GM12891 (cell line): ENCODE results near the gene MKLN1.
"Not testable (repeated sequence)": the region's sequence is repeated elsewhere in the genome, so short reads cannot be mapped to it uniquely, and the experiment has no call there.

Experiments used
- DNase-seq: peaks from one replicate; pipeline ENCODE4 v3.0.0; 2011; ENCODE audit warnings: low spot score; ENCODE audit not compliant: insufficient read length
- FAIRE-seq: peaks from 2 replicates; lab custom pipeline; 2011; peaks lifted over from hg19 to GRCh38; lab: Jason Lieb, UNC
- PAX5 ChIP-seq: IDR thresholded peaks from 2 replicates; pipeline ENCODE4 v1.6.1; 2011; ENCODE audit warnings: low read length, moderate library complexity, mild to moderate bottlenecking; ENCODE audit not compliant: insufficient read depth, severe bottlenecking
- POLR2A ChIP-seq: IDR thresholded peaks from 2 replicates; pipeline ENCODE4 v1.6.1; 2011; ENCODE audit warnings: low read depth, low read length, control low read depth
- POLR2AphosphoS5 ChIP-seq: IDR thresholded peaks from 2 replicates; pipeline ENCODE4 v1.6.1; 2011; ENCODE audit warnings: low read depth, low read length, control low read depth
- POU2F2 ChIP-seq: IDR thresholded peaks from 2 replicates; pipeline ENCODE4 v1.6.1; 2011; ENCODE audit warnings: low read depth, mild to moderate bottlenecking, control low read depth, low read length, moderate library complexity
- SPI1 ChIP-seq: IDR thresholded peaks from 2 replicates; pipeline ENCODE4 v1.6.1; 2011; ENCODE audit warnings: low read depth, low read length, control low read depth
- TAF1 ChIP-seq: IDR thresholded peaks from 2 replicates; pipeline ENCODE4 v1.6.1; 2011; ENCODE audit warnings: low read depth, low read length, control low read depth

MKLN1 gene

DNA sequence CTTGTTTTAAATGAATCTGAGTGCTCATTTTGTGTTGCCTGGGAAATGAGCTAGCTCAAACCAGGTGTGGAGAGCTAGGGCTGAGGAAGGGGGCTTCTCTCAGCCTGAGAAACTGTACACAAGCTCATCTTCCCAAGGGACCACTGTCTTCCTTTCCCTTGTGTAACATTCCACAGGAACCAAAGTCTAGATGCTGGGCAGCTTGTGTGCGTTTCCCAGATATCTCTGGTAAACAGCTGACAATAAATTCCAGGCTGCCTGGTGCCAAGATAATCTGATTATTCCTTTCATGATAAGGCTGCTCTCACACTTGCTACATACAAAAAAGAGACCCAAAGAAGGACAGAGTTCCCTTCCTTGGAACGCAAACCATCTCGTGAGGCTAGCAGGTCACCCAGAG is 33.1 kb upstream of the MKLN1 start:
- TF ChIP-seq PAX5 = no peak
- TF ChIP-seq POLR2A = no peak
- TF ChIP-seq POU2F2 = no peak
- TF ChIP-seq SPI1 = no peak
- TF ChIP-seq POLR2AphosphoS5 = no peak
- no peak for TF ChIP-seq TAF1
- FAIRE-seq (no peak), DNase-seq (no peak)

DNA sequence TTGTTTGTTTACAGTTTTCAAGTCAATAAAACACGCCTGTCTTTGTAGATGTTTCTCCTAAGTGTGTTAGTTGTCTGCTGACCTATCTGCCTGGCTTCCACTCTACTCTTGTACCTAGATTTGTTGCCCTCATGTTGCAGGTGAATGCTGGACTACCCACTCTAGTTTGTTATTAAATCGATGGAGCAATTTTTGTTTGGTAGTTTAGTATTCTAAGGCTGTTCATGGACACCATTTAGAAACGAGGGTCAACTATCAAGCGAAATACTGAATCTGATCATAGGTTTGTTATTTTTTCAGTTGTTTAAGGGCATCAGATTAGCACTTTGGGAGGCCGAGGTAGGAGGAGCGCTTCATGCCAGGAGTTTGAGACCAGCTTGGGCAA is 29.1 kb upstream of the MKLN1 start:
- FAIRE-seq = no peak
- no peak for DNase-seq
- no peak for TF ChIP-seq POLR2AphosphoS5
- TF ChIP-seq POLR2A = no peak
- TF ChIP-seq PAX5 = no peak
- TF ChIP-seq TAF1 = no peak
- no peak for TF ChIP-seq POU2F2
- no peak for TF ChIP-seq SPI1

DNA sequence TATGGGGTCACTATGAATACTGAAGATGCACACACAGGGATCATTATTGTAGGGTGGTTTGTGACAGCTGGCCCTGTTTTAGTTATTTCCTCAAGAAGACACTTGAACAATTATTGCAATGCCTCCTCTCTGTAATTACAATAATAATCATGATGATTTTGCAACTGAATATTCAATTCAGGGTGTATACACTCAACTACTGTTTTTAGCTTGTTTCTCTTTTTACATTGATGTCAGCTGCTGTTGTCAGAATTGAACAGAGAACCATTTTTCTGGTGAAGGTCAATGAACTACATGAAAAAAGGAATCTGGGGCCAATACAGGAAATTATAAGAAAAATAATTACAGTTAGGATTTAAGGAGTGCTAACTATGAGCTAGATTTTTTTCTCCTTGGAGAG is 28.6 kb upstream of the MKLN1 start:
- FAIRE-seq (no peak), DNase-seq (no peak)
- no peak for TF ChIP-seq POLR2A
- TF ChIP-seq POU2F2 = no peak
- no peak for TF ChIP-seq SPI1
- no peak for TF ChIP-seq POLR2AphosphoS5
- no peak for TF ChIP-seq TAF1
- TF ChIP-seq PAX5 = no peak

DNA sequence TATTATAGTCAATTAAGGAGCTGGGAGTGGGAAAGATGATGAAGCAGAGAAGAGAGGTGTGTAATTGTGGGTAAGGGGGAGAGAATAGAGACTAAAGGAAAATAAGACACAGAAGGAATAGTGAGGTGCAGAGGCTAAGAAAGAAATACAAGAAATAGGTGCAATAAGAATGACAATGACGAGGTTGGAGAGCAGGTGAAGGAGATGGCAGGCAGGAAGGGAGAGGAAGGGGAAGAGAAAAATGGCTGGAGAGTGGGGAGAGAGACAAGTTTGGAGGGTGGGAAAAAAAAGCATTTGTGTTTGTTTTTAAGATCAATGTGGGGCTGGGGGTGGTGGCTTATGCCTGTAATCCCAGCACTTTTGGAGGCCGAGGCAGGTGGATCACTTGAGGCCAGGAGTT is 27.6 kb upstream of the MKLN1 start:
- TF ChIP-seq POLR2A (no peak), TAF1 (no peak), SPI1 (no peak), PAX5 (no peak), POLR2AphosphoS5 (no peak), POU2F2 (no peak)
- DNase-seq (no peak), FAIRE-seq (no peak)

DNA sequence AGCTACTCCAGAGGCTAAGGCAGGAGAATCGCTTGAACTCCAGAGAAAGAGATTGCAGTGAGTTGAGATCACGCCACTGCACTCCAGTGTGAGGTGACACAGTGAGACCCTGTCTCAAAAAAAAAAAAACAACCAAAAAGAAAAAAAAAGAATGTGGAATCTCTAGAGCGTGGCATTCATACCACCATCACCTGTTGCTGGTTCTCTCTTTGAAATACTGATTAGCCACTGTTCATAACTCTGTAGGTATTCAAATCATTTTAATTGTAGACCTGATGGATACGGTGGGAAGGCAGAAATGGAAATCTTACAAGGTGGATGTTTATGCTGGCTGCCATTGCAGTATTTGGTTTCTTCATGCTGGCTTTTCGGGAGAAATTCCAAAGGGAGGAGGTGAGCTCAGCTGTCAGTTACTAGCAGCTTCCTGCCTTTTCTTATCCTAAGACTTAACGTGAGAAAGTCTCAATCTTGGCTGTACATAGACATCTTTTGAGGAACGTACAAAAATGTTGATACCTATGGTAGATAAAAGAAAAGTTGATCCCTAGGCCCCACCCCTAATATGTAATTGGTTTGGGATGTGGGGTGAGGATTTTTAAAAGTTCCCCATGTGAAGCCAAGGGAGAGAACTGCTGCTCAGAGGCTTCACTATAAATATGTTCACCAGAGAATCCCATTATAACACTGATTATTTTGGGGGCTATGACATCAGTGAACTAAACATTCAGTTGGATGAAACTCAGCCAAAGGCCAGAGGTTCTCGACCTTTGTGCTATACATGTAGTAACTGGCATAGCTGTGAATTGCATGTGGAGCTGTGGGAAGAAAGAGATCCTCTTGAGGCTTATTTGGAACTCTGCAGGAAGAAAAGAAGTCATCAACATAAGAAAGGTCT is 26.9 kb upstream of the MKLN1 start:
- TF ChIP-seq POU2F2 (no peak), POLR2AphosphoS5 (no peak), PAX5 (no peak)
- FAIRE-seq (no peak), DNase-seq (no peak)

DNA sequence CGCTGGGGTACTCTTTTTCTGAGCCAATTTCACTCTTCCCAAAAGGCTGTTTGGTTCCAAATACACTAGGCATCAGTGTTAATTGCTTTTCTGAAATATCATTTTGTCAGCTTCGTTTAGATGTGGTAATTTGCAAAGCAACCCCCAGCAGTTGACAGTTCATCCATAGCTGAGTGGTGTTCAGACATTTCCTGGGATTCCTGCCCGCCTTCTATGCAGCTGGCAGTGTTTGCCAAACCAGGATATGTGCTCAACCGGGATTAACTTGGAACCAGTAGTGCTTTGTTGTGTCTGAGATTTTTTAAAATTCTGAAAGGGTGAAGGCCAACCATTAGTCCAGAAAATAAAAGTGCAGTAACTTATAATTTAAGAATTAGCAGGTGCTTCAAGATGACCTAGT is 25.2 kb upstream of the MKLN1 start:
- FAIRE-seq = no peak
- TF ChIP-seq POLR2AphosphoS5 (no peak), POU2F2 (no peak), SPI1 (no peak), TAF1 (no peak), PAX5 (no peak), POLR2A (no peak)
- DNase-seq = no peak

DNA sequence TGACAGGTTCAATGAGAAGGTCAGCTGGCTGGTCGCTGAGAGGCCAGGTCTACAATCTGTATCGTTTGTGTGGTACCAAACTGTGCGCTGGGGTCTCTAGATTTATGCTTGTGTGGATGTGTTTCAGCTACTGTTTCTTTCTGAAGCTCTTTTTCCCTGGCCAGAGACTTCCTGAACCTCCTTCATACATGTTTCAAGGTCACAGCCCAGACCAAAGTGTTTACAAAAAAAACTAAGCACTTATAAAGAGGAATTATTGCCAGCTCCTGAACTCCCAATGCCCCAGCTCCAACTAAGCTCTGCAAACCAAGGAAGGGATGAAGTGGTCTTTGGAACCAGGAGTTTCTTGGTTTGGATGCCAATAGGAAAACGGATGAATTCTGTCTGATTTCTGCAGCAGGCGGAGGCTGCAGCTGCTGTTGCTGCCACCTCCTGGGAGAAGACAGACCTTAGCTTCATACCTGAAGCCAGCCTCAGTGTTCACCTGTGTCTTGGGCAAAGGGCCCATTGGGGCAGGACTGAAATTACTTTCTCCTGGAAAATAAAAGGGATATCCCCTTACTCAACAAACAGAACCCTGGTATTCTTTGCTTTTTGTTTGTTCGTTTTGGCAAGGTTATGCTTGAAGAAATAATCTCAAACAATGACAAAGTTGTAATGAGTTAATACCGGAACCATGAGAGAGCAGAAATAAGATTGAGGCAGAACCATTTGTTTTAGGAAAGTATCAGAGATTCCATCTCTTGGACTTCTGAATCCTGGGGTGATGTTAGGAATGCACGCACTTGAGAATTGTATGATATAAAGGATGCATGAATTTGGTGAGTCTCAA is 24.6 kb upstream of the MKLN1 start:
- FAIRE-seq = no peak
- no peak for DNase-seq

DNA sequence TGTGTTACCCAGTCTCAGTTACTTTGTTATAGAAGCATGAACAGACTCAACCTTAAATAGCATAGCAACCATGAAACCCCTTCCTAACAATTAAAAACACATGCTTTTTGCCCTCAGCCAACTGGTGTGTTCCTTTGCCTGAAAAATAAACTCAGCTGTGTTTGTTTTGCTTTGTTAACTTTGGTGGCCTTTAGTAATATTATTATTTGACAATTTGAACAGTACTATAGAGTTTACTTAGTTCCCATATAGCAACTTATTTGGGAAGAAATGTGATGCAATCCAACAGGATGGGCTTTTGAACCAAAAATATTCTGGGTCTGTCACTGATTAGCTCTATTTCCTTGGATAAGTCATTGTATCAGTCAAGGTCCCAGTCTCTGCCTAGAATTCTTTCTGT is 22.5 kb upstream of the MKLN1 start:
- DNase-seq (no peak), FAIRE-seq (no peak)
- TF ChIP-seq TAF1 (no peak), SPI1 (no peak), PAX5 (no peak), POLR2AphosphoS5 (no peak), POLR2A (no peak), POU2F2 (no peak)

More for the DNA sequence above, 24.6 kb upstream of the MKLN1 start:
- TF ChIP-seq POLR2A (no peak), PAX5 (no peak), SPI1 (no peak), POLR2AphosphoS5 (no peak)

DNA sequence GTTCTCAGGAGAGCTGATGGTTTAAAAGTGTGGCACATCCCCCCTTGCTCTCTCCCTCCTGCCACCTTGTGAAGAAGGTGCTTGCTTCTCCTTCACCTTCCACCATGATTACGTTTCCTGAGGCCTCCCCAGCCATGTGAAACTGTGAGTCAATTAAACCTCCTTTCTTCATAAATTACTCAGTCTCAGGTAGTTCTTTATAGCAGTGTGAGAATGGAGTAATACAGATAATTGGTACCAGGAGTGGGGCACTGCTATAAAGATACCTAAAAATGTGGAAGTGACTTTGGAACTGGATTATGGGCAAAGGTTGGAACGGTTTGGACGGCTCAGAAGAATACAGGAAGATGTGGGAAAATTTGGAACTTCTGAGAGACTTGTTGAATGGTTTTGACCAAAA is 21.6 kb upstream of the MKLN1 start:
- not testable (repeated sequence) for FAIRE-seq, DNase-seq
